GM21529 (cell line): ENCODE measurements around the gene GJD3.

ENCODE experiments used
- ATAC-seq: cut with Tn5 transposase; IDR thresholded peaks from one replicate; pipeline ENCODE4 v1.9.1; 2021; ENCODE audit not compliant: unreplicated experiment

The GJD3 gene

DNA sequence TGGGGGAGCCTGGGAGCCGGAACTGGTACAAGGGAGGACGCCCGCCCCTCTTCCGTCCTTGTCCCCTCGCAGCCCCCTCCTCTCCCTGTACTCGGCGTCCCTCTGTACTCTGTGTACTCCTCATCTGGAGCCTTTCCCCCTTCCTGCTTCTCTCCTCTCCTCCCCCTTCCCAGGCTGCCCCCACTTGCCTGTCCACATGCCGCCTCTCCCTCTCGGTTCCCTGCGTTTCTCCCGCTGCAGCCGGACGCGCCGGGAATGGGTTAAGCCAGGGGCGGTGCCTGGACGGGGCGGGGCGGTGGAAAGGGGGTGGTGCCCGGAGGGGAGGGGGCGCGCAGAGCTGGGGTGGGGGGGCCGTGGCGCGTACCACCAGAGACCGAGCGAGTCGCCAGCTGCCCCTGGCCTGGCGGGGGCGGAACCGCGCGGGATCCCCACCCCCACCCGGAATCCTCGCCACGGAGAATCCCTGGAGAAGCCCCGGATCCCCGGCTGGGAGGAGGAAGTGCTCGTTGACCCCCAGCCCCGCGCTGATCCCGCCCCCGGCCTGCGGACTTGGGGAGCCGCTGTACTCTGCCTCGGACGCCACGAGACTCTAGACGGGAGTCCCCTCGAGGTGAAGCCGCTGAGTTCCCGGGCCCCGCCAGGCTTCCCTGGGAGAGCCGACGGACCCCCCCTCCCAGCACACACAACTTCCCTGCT lies 22.6 kb downstream of the GJD3 start:
- ATAC-seq, result no peak

GRCh38 chr17:40340880-40341807 lies 23.4 kb downstream of the GJD3 start:
- peak; percentile 60 for ATAC-seq

- no peak for ATAC-seq
These were observed 24.2 kb downstream of the GJD3 start for GRCh38 chr17:40340327-40340726.

DNA sequence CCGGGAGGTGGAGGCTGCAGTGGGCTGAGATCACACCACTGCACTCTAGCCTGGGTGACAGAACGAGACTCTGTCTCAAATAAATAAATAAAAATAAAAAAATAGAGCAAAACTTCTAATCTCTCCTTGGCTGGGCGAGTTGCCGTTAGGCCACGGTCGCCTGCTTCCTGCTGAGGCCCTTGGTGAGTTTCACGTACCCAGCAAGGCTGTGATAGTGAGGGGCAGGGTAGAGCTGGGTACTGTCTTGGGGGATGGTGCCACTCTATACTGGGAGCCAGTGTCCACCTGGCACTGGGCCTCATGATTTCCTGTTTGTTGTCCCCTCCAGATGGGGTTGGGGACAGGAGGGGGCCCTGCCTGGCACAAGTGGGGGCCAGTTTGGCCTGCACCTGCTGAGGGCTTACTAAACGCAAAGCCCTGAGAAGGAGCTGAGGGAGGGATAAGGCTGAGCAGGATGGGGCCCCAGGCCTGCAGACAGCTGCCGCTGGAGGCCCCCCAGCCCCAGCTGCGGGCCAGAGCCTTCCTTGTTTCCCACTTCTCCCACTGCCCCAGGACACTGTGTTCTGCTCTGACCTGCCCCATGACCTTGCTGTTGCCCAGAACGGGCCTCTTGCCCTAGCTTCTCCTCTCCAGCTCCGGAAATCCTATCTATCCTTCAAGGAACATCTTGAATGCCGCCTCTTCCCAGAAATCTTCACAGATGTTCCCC lies 25.4 kb downstream of the GJD3 start:
- no peak for ATAC-seq

GRCh38 chr17:40338058-40338457 lies 26.5 kb downstream of the GJD3 start:
- ATAC-seq, result no peak

DNA sequence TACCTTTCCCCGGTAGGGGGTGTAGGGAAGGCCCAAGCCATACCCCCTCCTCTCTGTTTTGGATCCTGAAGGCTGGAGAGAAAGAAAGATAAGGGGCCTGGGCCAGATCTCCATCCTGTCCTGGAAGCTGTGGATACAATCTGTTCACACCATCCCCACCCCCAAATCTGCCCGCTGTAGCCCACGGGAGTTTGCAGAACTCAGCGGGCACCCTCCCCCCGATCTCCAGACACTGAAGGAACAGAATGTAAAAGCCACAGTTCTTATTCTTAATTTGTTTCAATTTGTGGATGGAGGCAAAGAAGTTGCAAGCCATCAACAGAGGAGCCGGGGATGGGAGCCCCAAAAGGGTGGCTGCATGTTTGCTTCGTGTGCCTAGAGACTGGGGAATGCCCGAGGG lies 27.2 kb downstream of the GJD3 start:
- no peak for ATAC-seq

GRCh38 chr17:40335620-40336019 lies 28.9 kb downstream of the GJD3 start:
- no peak for ATAC-seq

- no peak for ATAC-seq
These were observed 30.6 kb downstream of the GJD3 start for GRCh38 chr17:40333781-40334448.

GRCh38 chr17:40331743-40332641 lies 32.5 kb downstream of the GJD3 start:
- no peak for ATAC-seq

DNA sequence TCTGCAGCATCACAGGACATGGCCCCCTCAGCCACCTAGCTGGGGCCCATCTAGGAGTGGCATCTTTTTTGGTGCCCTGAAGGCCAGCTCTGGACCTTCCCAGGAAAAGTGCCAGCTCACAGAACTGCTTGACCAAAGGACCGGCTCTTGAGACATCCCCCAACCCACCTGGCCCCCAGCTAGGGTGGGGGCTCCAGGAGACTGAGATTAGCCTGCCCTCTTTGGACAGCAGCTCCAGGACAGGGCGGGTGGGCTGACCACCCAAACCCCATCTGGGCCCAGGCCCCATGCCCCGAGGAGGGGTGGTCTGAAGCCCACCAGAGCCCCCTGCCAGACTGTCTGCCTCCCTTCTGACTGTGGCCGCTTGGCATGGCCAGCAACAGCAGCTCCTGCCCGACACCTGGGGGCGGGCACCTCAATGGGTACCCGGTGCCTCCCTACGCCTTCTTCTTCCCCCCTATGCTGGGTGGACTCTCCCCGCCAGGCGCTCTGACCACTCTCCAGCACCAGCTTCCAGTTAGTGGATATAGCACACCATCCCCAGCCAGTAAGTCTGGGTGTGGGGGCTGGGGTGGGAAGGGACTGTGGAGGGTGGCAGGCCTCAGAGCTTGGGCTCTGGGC lies 33.6 kb downstream of the GJD3 start:
- no peak for ATAC-seq

DNA sequence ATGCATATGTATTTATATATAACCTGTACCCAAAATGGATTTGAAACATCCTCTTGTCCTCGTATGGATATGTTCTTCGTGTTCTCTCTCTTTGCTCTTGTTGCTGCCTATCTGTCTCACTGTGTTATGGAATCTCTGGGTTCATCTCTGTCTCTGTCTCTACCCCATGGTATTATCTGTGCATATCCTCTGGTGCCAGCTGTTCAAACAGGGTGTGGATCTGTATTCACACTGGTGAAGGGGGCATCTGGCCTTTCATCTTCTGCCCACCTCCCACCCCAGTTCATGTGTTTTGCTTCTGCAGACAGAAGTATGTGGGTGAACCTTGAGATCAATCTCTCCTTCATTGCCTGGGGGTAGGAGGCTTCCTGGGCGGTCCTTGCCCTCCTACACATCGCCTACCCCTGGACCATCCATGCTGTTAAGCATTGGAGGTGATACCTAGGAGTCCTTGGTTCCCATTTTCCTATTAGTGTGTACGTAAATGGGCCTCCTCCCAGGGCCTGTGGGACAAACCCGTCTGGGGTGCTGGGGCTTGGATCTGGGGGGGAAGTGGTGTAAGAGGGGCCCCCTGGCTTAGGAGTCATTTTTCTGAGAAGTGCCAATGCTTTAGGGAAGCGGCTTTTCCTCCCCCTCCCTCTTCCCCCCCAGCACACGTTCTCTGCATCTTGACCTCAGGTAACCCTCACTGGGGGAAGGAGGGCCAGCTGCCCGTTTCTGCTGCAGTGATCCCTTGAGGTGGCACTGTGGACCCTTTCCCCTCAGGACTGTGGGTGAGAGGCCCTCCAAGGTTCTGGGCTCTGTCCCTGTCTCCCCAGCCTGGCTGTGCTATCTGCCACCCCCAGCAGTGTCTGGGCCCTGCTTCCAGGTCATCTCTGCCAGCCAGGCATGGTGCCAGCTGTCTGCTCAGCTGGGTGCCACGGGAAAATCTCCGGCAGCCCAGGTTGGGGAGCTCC lies 34.4 kb downstream of the GJD3 start:
- no peak for ATAC-seq

DNA sequence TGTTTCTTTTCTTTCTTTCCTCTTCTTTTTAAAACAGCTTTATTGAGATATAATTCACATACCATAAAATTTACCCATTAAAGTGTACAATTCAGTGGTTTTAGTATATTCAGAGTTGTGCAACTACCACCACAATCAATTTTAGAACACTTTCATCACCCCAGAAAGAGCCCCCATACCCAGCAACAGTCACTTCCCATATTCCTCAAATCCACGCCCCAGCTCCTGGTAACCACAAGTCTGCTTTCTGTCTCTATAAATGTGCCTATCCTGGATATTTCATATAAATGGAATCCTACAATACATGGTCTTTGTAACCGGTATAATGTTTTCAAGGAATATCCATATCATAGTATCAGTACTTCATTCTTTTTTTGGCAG lies 36.2 kb downstream of the GJD3 start:
- ATAC-seq, result no peak

DNA sequence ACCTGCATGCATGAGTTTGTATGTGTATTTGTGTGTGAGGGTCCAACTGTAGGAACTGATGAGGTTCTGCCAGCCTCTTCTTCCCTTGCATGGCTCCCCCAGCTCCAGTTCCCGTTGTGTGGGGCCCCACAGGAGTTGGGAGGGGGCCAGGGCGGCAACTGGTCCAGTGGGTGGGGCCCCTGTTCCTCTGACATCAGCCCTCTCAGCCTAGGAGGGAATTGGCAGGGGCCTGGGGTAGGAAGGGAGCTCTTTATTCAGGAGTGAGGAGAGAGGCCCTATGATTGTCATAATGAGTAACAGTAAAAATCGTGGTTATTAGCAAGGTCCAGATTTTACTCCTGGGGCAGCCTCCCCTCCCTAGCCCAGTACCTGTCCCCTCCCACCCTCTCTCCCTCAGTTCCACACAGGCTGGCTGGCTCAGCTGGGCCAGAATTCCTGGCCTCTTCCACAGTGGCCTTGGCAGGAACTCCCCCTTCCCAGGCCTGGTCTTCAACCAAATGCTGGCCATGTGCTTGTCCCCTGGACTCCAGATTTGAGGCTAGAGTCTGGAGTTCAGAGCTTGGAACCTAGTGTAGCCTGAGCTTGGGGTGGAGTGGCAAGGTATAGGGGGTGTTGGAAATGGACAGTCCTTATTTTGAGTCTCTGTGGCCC lies 36.7 kb downstream of the GJD3 start:
- no peak for ATAC-seq

- ATAC-seq, result no peak
These were observed 37.2 kb downstream of the GJD3 start for GRCh38 chr17:40327244-40327729.

DNA sequence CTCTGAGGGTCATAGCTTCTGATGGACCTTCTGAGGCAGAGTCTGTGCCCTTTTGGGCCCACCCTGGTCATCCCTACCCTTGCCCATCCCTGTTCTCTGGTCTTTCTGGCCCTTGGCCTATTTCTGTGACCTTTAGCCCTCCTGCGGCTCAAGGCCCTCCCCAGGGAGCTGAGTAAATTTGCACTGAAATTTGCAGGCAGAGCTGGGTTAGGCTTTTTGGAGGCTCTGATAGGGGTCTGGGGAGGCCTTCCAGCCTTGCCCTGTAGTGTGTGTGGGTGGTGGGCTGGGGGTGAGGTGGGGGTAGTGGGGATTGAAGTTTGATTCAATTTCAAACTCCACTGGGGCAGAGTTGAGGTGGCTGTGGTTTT lies 37.7 kb downstream of the GJD3 start:
- ATAC-seq, result no peak

DNA sequence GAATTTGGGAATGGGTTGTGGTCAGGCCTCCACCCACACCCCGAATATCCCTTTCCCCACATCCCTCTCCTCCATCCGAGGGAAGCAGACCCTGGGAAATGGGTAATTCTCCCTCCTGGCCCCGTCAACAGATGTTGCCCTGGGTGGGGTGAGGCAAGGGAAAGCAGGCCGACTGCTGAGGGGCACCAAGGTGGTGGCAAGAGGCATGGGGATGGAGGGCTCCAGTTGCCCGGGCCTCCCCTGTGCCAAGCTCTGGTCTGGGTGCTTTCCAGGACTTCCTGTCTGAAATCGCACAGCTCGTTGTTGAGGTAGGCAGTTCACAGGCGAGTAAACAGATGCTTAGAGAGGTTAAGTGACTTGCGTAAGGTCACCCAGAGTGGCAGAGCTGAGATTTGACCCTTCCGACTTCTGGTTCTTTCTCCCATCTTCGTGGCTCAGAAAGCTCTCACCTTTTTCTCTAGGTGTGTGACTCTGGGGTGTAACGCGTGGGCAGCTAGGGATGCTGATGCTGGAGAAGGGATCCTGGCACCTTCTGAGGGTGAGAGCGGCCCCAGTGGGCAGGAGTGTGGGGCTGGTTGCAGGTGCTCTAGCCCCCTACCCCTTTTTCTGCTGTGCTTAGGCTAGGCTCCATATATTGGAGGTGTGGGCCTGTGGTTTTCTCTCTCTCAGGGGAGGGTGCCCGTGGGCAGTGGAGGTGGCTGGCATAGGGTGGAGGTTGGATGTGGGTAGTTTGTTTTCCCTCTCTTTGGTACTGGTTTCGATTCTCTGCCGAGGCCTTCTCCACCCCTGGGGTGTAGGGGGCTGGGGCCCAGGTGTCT lies 38.3 kb downstream of the GJD3 start:
- ATAC-seq, result no peak
